Mesothelial cell of epicardium (in vitro differentiated cells): ENCODE data around the gene CELF6. TPM values are rescaled to one million over a fixed set of nuclear protein-coding genes. Genes with fewer than 3 reads are reported as not detected.
"Not testable (repeated sequence)": the region's sequence is repeated elsewhere in the genome, so short reads cannot be mapped to it uniquely, and the experiment has no call there.

Source experiments
- DNase-seq, 2 experiments: peaks; one replicate each; pipeline ENCODE4 v3.0.0; 2021; ENCODE audit warnings: low spot score in 2 of 2; ENCODE audit not compliant: unreplicated experiment in 2 of 2
- H3K27ac Mint-ChIP-seq: 2 replicates; pipeline ENCODE4 v1.8.0; 2021; ENCODE audit warnings: mixed read lengths
- H3K27me3 Mint-ChIP-seq: 2 replicates; pipeline ENCODE4 v1.8.0; 2021; ENCODE audit warnings: low read depth, mixed read lengths
- H3K36me3 Mint-ChIP-seq: 2 replicates; pipeline ENCODE4 v1.8.0; 2021; ENCODE audit warnings: mixed read lengths
- H3K4me1 Mint-ChIP-seq: 2 replicates; pipeline ENCODE4 v1.8.0; 2021; ENCODE audit warnings: mixed read lengths
- H3K4me3 Mint-ChIP-seq: 2 replicates; pipeline ENCODE4 v1.8.0; 2021; ENCODE audit warnings: mild to moderate bottlenecking, moderate library complexity, mixed read lengths
- H3K9me3 Mint-ChIP-seq: 2 replicates; pipeline ENCODE4 v1.8.0; 2021; ENCODE audit warnings: mixed read lengths
- CTCF ChIP-seq: fragments of 200-600 bp; sonication (generic); IDR thresholded peaks from one replicate; pipeline ENCODE4 v1.5.0; 2021; ENCODE audit warnings: antibody characterized with exemption; ENCODE audit not compliant: unreplicated experiment
- total RNA-seq: library from RNA; stranded (reverse); gene quantifications from 3 replicates; pipeline ENCODE4 v1.2.1, GENCODE V29; 2021

The CELF6 gene
- total RNA-seq, 1 donor from 2014 or later = 1.2 TPM

- DNase-seq = no peak
- Mint-ChIP-seq H3K9me3 (no peaks in the 10 kb centered on the region), H3K27me3 (peaks cover 29% of the 10 kb centered on the region), H3K4me1 (no peaks in the 10 kb centered on the region), H3K27ac (no peak overlapping the region), H3K4me3 (no peak overlapping the region), H3K36me3 (no peaks in the 10 kb centered on the region)
- no peak for TF ChIP-seq CTCF
These were observed 38.2 kb downstream of the CELF6 start for GRCh38 chr15:72281713-72282112.

GRCh38 chr15:72280751-72281150, 39.2 kb downstream of the CELF6 start:
- no peaks in the 10 kb centered on the region for H3K36me3 Mint-ChIP-seq
- no peaks in the 10 kb centered on the region for H3K4me1 Mint-ChIP-seq
- H3K27me3 Mint-ChIP-seq = peaks cover 30% of the 10 kb centered on the region
- no peak overlapping the region for H3K27ac Mint-ChIP-seq
- DNase-seq = no peak
- H3K4me3 Mint-ChIP-seq = no peak overlapping the region
- no peaks in the 10 kb centered on the region for H3K9me3 Mint-ChIP-seq
- no peak for TF ChIP-seq CTCF

- Mint-ChIP-seq H3K4me1 (no peaks in the 10 kb centered on the region), H3K27ac (no peak overlapping the region), H3K4me3 (no peak overlapping the region), H3K9me3 (no peaks in the 10 kb centered on the region), H3K27me3 (peaks cover 34% of the 10 kb centered on the region), H3K36me3 (no peaks in the 10 kb centered on the region)
- no peak for TF ChIP-seq CTCF
- DNase-seq = no peak
These were observed 41.2 kb downstream of the CELF6 start for GRCh38 chr15:72278737-72279136.

- no peak overlapping the region for H3K27ac Mint-ChIP-seq
- no peak for TF ChIP-seq CTCF
- no peaks in the 10 kb centered on the region for H3K36me3 Mint-ChIP-seq
- H3K4me1 Mint-ChIP-seq = peaks cover 15% of the 10 kb centered on the region
- peaks cover 34% of the 10 kb centered on the region for H3K27me3 Mint-ChIP-seq
- H3K9me3 Mint-ChIP-seq = no peaks in the 10 kb centered on the region
- H3K4me3 Mint-ChIP-seq = no peak overlapping the region
- DNase-seq = no peak
These were observed 43.6 kb downstream of the CELF6 start for GRCh38 chr15:72276326-72276700.

- H3K27ac Mint-ChIP-seq, H3K4me3 Mint-ChIP-seq, H3K9me3 Mint-ChIP-seq, DNase-seq, H3K36me3 Mint-ChIP-seq: not testable (repeated sequence)
- Mint-ChIP-seq H3K4me1 (peaks cover 20% of the 10 kb centered on the region), H3K27me3 (peaks cover 34% of the 10 kb centered on the region)
These were observed 44.2 kb downstream of the CELF6 start for GRCh38 chr15:72275635-72276325.

GRCh38 chr15:72272997-72273352, 47.0 kb downstream of the CELF6 start:
- H3K4me1 Mint-ChIP-seq = peaks cover 28% of the 10 kb centered on the region
- peak overlapping the region; percentile 74 for H3K4me3 Mint-ChIP-seq
- H3K27ac Mint-ChIP-seq = peak overlapping the region; percentile 67
- no peak for DNase-seq
- peaks cover 19% of the 10 kb centered on the region for H3K27me3 Mint-ChIP-seq
- no peaks in the 10 kb centered on the region for H3K9me3 Mint-ChIP-seq
- no peak for TF ChIP-seq CTCF
- H3K36me3 Mint-ChIP-seq = peaks cover 7% of the 10 kb centered on the region
